Activated T-helper 9 cell treated with anti-CD3 and anti-CD28 coated beads, Interleukin-2, amount 50 U/mL, for 16 hours (primary cell): ENCODE data around the gene LAPTM4A.
"Not testable (repeated sequence)": the region's sequence is repeated elsewhere in the genome, so short reads cannot be mapped to it uniquely, and the experiment has no call there.

Experiments used
- DNase-seq: peaks from one replicate; pipeline ENCODE4 v3.0.0-alpha.2; 2020; ENCODE audit warnings: low read depth

Gene LAPTM4A

GRCh38 chr2:20051532-20052228 lies at the start of gene LAPTM4A:
TSS of gene LAPTM4A (minus strand) at chr2:20051628. CDS start at chr2:20051520, 108 bp downstream.
- DNase-seq = peak; percentile 96

GRCh38 chr2:20100711-20101110 lies 49.3 kb upstream of the LAPTM4A start:
- DNase-seq = no peak

DNA sequence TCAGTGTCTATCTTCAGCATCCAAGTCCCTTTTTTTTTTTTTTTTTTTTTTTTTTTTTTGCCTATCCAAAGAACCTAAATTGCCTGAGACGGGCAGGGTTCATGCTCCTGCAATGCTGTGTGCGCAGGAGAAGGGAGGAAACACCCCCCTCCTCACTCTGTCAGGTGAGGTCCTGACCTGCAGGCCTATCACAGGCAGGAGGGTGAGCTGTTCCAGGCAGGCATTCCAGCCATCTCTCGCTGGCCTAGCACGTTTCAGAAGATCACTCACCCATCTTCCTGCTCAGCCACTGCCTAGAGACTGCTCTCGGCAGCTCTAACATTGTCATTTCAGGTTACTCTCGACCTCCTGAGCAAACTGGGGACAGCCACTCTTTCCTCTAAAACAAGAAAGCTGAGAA lies 48.4 kb upstream of the LAPTM4A start:
- no peak for DNase-seq

GRCh38 chr2:20097889-20098714 lies 46.7 kb upstream of the LAPTM4A start:
- peak; percentile 49 for DNase-seq

DNA sequence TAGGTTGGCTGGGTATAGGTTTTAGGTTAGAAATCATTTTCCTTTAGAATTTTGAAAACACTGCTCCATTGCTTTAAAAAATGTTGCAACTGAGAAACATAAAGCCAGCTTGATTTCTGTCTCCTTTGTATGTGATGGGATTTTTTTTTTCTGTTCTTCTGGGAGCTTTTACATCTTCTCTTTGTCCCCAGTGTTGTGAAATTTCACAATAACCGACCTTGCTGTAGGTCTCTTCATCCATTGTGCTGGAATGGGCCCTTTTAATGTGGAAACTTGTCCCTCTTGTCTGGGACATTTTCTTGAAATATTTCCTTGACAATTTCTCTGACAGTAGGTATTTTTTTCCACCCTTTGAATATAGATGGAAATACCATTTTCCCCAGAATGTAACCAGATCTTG lies 44.0 kb upstream of the LAPTM4A start:
- DNase-seq = no peak

DNA sequence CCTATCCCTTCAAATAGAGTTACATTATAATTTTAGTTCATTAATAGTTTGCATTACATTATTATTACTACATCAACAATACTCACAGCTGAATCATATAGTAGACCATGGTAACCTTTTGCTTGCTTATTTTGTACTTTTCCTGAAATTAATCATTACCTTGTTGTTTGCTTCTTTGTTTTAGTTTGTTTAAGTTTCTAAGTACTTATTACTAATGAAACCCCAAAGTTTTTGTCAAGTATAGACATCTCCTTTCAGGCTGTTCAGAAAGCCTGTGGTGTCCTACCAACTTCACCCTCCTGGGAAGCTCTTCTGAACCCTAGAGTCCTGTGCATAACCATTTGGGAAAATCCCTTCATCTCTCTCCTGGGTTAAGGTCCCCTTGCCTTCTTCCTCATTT lies 43.5 kb upstream of the LAPTM4A start:
- no peak for DNase-seq

GRCh38 chr2:20094142-20094755 lies 42.8 kb upstream of the LAPTM4A start:
- no peak for DNase-seq

GRCh38 chr2:20093263-20094141 lies 42.1 kb upstream of the LAPTM4A start:
- no peak for DNase-seq

GRCh38 chr2:20092901-20093235 lies 41.4 kb upstream of the LAPTM4A start:
- no peak for DNase-seq

- DNase-seq = no peak
Measured at GRCh38 chr2:20092226-20092900, 40.9 kb upstream of the LAPTM4A start.

- DNase-seq = no peak
Measured at GRCh38 chr2:20091305-20091991, 40.0 kb upstream of the LAPTM4A start.

- DNase-seq = no peak
Measured at GRCh38 chr2:20089715-20090464, 38.5 kb upstream of the LAPTM4A start.

- not testable (repeated sequence) for DNase-seq
Measured at GRCh38 chr2:20085909-20086308, 34.5 kb upstream of the LAPTM4A start.

GRCh38 chr2:20082812-20083211 lies 31.4 kb upstream of the LAPTM4A start:
- DNase-seq = not testable (repeated sequence)

- no peak for DNase-seq
Measured at GRCh38 chr2:20081841-20082240, 30.4 kb upstream of the LAPTM4A start.

GRCh38 chr2:20080839-20081415 lies 29.5 kb upstream of the LAPTM4A start:
- DNase-seq = no peak

DNA sequence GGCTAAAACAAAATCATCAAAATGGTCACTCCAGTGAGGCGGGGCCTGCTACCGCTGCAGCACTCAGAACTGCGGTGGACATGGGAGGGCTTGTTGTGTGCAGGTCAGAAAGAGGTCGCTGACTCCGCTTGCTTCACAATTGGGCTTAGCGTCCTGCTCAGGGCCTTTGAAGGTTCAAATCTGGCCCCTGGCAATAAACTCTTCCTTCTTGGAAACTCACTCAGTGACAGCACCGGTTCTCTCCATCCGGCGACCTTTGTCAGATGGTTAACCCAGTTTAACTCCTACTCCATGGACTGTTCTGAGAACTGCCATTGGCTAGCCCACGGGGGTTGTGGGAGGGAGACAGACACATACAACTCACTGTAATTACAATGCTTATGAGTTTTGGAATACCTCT lies 29.0 kb upstream of the LAPTM4A start:
- DNase-seq = no peak

DNA sequence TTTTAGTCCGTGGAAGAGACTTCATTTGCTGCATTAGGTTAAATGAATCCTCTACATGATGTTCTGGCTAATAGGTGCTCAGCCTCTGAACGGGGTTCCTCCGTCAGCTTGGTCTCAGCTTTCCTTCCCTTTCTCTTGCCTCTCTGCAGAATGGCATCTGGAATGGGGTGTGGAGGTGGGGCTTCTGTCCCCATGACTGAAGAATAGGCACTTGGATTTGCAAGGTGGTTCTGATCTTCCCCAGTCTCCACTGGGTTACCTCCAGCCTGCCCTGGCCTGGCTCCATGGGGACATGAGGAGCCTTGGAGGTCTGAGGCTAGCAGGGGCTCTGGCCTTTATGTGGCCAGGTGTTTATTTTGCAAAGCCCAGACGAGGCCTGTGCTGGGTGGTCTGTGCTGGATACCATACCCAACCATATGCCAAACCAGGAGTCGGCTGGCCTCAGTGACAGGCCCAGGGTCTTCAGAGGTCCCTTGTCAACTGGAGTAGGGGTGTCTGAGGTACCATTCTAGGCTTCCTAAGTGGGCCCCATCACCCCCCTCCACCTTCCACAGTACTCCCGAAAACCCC lies 28.2 kb upstream of the LAPTM4A start:
- no peak for DNase-seq

DNA sequence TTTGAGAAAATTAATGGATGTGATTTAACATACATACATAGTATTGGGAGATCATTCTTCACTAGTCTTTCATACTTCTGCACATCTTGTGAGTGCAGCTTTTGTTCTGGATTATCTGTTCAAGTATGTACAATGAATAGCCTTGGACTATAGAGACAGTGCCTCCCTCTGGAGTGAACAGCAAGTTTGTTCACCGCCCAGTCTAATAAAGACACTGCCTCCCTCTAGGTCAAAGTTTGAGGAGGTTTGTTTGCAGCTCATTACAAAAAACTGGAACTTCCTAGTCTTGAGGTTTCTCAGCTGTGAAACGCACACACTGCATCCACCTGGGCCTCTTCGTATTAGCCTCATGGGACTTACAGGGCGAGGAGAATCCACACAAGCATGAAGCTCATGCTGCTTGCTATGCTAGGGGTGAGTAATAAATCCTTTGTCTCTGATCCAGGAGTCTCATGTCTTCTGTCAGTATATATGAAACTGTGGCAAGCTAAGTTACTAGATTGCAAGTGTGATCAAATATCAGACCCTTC lies 26.0 kb upstream of the LAPTM4A start:
- no peak for DNase-seq
